ENCODE results near the gene TBCB.

- no peak for TF ChIP-seq CTCF (IDR thresholded peaks at IDR 0.05)
- no peak for TF ChIP-seq POLR2A (IDR thresholded peaks at IDR 0.05)
Observed at GRCh38 chr19:36172852-36173251, 57.6 kb downstream of the TBCB start.

All from testis (tissue), 2 donors.